ENCODE data around the gene C10orf90.

C10orf90 gene

GRCh38 chr10:126400641-126401040 is 269.9 kb downstream of the C10orf90 start:
- TF ChIP-seq ZFX (IDR thresholded peaks at IDR 0.05; ENCODE audit: borderline replicate concordance) (no peak), CTCF (IDR thresholded peaks at IDR 0.05) (no peak)
- H3K27ac ChIP-seq: no peak overlapping the region

GRCh38 chr10:126398924-126399323 is 271.6 kb downstream of the C10orf90 start:
- TF ChIP-seq ZFX (IDR thresholded peaks at IDR 0.05; ENCODE audit: borderline replicate concordance) (no peak), CTCF (IDR thresholded peaks at IDR 0.05) (no peak)
- no peak overlapping the region for H3K27ac ChIP-seq

DNA sequence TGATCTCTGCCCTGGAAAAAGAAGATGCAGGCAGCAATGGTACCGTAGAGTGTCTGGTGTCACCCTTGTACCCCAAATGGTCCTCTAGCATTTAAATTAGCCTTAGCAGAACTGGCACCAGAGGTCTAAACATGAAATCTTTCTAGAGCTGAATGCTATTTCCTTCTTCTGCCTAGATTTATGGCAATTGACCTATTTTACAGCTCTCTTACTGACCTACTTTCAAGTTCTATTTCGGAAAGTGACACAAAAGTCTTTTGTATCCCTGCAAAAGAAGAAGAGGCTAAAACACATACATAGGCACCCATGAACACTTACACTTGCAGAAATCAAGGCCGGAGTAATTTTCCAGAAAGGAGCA is 272.1 kb downstream of the C10orf90 start:
- TF ChIP-seq CTCF (IDR thresholded peaks at IDR 0.05) (no peak), ZFX (IDR thresholded peaks at IDR 0.05; ENCODE audit: borderline replicate concordance) (no peak)
- no peak overlapping the region for H3K27ac ChIP-seq

DNA sequence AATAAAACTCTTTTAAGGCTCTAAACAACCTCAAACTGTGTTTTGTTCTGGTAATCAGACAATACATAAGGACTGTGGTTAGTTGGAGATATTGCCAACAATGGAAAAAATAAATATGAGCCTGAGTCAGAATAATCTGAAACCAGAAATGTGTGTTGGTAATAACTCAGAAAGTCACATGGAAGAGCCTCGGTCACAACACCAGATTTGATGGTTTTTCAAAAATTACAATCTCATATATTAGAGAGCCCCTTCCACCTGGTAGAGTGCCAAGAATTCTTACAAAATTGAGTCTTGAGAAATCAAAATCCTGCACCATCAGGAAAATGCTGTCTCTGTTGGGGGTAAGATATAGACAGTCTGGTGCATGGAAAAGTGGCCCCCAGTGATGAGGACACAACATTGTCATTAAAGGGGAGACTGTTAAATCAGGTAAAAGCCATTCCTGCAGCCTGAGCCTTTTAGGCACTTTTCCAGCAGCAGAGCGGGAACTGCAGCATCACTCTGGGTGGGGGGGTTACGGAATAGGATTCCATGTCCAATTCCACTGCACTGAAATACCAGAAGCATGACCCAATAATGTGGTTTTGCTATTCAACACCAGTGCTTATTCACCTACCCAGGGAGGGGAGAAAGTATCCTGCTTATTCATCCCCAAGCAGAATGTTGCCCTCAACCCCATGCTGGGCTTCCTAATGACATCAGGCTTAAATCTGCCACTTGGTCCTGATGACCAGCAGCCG is 272.7 kb downstream of the C10orf90 start:
- TF ChIP-seq CTCF (IDR thresholded peaks at IDR 0.05) (no peak), ZFX (IDR thresholded peaks at IDR 0.05; ENCODE audit: borderline replicate concordance) (no peak)
- no peak overlapping the region for H3K27ac ChIP-seq

- no peak for TF ChIP-seq ZFX (IDR thresholded peaks at IDR 0.05; ENCODE audit: borderline replicate concordance)
- TF ChIP-seq CTCF (IDR thresholded peaks at IDR 0.05): no peak
- no peak overlapping the region for H3K27ac ChIP-seq
These were observed 273.3 kb downstream of the C10orf90 start for GRCh38 chr10:126397156-126397555.

DNA sequence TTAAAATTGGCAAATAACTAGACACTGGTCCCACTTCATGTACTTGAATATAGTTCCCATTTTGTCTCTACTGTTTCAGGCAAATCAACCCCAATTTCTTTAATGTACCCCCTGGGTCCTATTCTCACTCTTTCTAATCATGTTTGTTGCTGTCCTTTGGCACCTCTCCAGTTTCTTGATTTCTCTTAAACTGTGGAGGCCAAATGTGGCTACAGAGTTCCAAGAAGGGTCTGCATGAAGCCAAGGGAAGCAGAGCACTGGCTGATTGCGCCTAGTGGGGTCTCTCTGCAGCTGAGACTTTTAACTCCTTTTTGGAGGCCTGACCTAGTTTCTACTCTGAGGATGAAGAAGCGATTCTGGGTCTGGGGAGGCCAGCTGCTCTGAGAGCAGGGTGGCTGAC is 275.5 kb downstream of the C10orf90 start:
- TF ChIP-seq CTCF (IDR thresholded peaks at IDR 0.05): no peak
- no peak for TF ChIP-seq ZFX (IDR thresholded peaks at IDR 0.05; ENCODE audit: borderline replicate concordance)
- H3K27ac ChIP-seq: no peak overlapping the region

GRCh38 chr10:126393076-126393475 is 277.4 kb downstream of the C10orf90 start:
- no peak overlapping the region for H3K27ac ChIP-seq
- TF ChIP-seq ZFX (IDR thresholded peaks at IDR 0.05; ENCODE audit: borderline replicate concordance): no peak
- no peak for TF ChIP-seq CTCF (IDR thresholded peaks at IDR 0.05)

Data from 22Rv1 (cell line).